RWPE1 (cell line): ENCODE measurements around the gene OR6C3.
"Not testable (repeated sequence)": the region's sequence is repeated elsewhere in the genome, so short reads cannot be mapped to it uniquely, and the experiment has no call there.

Experiments
- CTCF ChIA-PET: fragments of 350-600 bp; sonication (Branson Sonifier 250); formaldehyde crosslinking; extraction: SDS; loops from one replicate; lab custom pipeline; 2021; lab: Yijun Ruan, JAX
- POLR2A ChIA-PET: fragments of 400-600 bp; formaldehyde crosslinking; extraction: SDS; loops from one replicate; lab custom pipeline; 2020; ENCODE audit warnings: antibody characterized with exemption; ENCODE audit not compliant: low non-redundant PET; lab: Yijun Ruan, JAX
- DNase-seq: peaks from one replicate; pipeline ENCODE4 v3.0.0; 2012; ENCODE audit warnings: low spot score
- H3K27ac ChIP-seq: fragments of 450-650 bp; 2 replicates; pipeline ENCODE4 v1.5.1; 2017
- TF ChIP-seq, protein P1 (sequence below): fragments of 450-650 bp; conservative IDR thresholded peaks from 2 replicates; pipeline ENCODE4 v1.5.1; 2017; ENCODE audit warnings: low read depth, mild to moderate bottlenecking

Gene OR6C3

DNA sequence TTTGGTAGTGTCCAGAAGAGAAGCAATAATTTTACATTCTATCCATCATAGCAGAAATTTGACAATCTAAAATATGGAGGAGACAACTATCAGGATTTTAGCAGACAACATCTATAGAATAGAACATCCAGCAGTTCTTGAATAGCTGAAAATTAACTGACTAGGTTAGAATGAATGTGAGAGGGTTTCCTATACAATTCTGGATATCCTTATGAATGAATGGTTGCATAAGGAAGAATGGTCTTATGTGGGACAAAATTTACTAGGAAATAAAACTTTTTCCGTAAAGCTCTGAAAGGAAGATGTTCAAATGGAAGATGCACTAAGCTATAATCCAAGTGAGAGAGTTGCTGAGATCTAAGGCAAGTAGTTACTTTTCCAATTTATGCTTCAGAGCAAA lies at the start of gene OR6C3:
Gene OR6C3 (plus strand): TSS at position 301 of the 400 bp plus-strand sequence. CDS start 955 bp downstream, outside the sequence.
- no peak for DNase-seq
- ChIA-PET POLR2A (no interaction called here), CTCF (no interaction called here)
- no peak within 1 kb of the TSS for H3K27ac ChIP-seq
- TF ChIP-seq, protein P1, sequence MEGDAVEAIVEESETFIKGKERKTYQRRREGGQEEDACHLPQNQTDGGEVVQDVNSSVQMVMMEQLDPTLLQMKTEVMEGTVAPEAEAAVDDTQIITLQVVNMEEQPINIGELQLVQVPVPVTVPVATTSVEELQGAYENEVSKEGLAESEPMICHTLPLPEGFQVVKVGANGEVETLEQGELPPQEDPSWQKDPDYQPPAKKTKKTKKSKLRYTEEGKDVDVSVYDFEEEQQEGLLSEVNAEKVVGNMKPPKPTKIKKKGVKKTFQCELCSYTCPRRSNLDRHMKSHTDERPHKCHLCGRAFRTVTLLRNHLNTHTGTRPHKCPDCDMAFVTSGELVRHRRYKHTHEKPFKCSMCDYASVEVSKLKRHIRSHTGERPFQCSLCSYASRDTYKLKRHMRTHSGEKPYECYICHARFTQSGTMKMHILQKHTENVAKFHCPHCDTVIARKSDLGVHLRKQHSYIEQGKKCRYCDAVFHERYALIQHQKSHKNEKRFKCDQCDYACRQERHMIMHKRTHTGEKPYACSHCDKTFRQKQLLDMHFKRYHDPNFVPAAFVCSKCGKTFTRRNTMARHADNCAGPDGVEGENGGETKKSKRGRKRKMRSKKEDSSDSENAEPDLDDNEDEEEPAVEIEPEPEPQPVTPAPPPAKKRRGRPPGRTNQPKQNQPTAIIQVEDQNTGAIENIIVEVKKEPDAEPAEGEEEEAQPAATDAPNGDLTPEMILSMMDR: no peak

DNA sequence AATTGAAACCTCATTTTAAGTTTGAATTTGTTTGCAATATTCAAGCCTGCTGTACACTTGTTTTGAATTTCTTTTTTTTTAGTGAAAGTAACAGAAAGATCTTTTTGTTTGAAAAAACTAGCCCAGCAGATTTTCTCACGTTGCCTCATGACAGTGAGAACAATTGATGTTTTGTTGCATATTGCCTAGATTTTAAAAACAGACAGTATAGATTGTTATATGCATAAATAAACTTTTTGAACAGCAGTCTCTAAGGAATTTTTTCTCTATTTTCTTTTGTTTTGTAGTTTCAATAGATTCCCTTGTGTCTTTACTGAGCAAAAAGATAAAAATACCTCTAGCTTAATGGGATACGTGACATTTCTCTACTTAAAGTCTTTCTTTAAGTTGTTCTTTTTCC lies 49.6 kb upstream of the OR6C3 start:
- CTCF ChIA-PET: no interaction called here
- POLR2A ChIA-PET: no interaction called here
- DNase-seq: no peak
- H3K27ac ChIP-seq: no peak overlapping the region
- TF ChIP-seq, protein P1: no peak

DNA sequence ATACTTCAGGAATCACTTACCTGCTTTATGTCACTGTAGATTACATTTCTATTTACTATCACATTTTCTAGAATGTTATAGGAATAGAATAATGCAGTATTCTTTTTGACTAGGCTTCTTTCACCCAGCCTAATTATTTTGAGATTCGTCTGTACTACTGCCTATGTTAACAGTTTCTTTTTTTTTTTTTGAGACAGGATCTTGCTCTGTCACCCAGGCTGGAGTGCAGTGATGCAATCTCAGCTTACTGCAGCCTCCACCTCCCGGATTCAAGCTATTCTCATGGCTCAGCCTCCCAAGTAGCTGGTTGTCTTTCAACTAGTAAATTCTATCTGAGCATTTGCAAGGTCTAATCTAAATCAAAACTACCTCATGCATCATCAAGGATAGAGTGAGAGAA lies 40.5 kb upstream of the OR6C3 start:
- CTCF ChIA-PET: interaction anchor here (0.7 kb wide), 1 partner anchor 48 kb away, joined by 4 read pairs; no protein-coding TSS in a partner anchor
- H3K27ac ChIP-seq: no peak overlapping the region
- POLR2A ChIA-PET: no interaction called here
- TF ChIP-seq, protein P1: no peak
- DNase-seq: no peak

DNA sequence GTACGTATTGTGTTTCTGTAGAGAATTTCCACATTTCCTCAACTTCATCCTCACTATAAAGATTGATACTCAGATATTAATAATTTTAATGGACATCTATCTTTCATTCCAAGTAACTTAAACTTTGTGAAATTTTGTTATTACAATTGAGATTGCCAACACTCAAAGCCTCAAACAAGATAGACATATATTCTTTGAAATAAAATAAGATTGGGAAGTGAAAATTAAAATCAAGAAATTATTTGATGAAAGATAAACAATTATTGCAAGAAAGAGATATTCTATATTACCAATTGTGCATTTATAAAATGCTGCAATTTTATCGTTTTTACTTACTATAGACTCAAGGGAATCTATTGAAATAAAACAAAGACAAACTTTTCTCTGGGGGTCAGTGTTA lies 34.1 kb upstream of the OR6C3 start, which contains the start of gene OR6C6:
Gene OR6C6 (minus strand): TSS at position 101 of the 400 bp plus-strand sequence. CDS start 1,337 bp downstream, outside the sequence.
- ChIA-PET POLR2A (no interaction called here), CTCF (interaction anchor here (0.6 kb wide), 1 partner anchor 9 kb away, joined by 4 read pairs; no protein-coding TSS in a partner anchor)
- no peak within 1 kb of the TSS for H3K27ac ChIP-seq
- DNase-seq: no peak
- TF ChIP-seq, protein P1: no peak

DNA sequence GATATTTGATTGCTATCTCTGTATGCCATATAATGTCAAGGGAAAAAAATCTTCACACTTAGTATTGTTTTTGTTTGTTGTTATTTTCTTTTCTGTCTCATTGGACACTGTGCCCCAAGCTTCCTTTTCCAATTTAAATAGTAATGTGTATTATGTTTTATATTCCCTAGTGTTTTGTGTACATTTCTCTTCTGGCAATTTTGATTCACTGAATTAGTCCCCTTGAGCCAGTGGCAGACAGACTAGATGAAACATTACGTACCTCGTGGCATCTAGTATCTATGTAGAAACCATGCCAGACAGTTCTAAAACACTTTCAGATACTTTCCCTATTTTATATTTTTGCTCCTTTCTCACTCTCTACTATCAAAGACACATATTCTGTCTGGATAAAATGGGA lies 16.5 kb upstream of the OR6C3 start, which contains the start of gene OR6C1:
Gene OR6C1 (plus strand): TSS at position 301 of the 400 bp plus-strand sequence. CDS start 6,257 bp downstream, outside the sequence.
- TF ChIP-seq, protein P1: no peak
- ChIA-PET POLR2A (no interaction called here), CTCF (interaction anchor here (0.6 kb wide), 1 partner anchor 60 kb away, joined by 4 read pairs; no protein-coding TSS in a partner anchor)
- DNase-seq: no peak
- H3K27ac ChIP-seq: no peak within 1 kb of the TSS

DNA sequence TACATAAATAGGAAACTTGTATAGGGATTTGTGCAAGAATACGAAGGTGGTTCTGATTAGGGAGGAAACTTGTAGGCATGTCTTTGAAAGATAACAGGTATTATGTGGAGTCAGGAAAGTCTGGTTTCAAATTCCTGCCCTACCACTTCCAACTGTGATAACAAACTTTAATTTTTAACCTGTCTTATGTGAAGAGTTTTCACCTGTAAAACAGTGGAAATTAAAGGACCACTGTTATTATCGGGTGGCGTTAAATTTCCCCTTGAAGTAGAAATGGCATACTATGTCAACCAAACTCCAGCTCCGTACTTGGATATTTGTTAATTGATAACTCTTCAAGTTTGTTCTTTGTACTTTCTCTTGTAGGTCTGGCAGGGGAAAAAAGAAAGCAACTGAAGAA lies 10.3 kb upstream of the OR6C3 start:
- CTCF ChIA-PET: no interaction called here

DNA sequence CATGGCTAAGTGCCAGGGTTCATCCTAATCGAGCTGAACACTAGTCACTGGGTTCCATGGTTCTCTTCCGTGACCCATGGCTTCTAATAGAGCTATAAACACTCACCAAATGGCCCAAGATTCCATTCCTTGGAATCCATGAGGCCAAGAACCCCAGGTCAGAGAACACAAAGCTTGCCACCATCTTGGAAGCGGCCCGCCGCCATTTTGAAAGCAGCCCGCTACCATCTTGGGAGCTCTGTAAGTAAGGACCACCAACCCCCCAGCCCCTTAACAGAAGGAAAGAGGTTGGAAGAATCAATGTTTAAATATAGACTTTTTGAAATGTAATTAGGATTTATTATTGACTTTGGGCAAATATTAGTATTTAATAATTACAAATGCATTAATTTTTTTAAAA lies 4.7 kb upstream of the OR6C3 start:
- DNase-seq, H3K27ac ChIP-seq, CTCF ChIA-PET, POLR2A ChIA-PET: not testable (repeated sequence)

More for the DNA sequence above, 10.3 kb upstream of the OR6C3 start:
- POLR2A ChIA-PET: no interaction called here
- TF ChIP-seq, protein P1: no peak
- no peak overlapping the region for H3K27ac ChIP-seq
- no peak for DNase-seq
